Measurements from ENCODE around the gene NPDC1. TPM values are rescaled to one million over a fixed set of nuclear protein-coding genes. Genes with fewer than 3 reads are reported as not detected.
A peak's percentile ranks its signal among the peaks of the same experiment; 100 is the strongest.

The NPDC1 gene
- total and polyA plus RNA-seq, 7 donors = 21.4 to 118 (median 60.7) TPM

DNA sequence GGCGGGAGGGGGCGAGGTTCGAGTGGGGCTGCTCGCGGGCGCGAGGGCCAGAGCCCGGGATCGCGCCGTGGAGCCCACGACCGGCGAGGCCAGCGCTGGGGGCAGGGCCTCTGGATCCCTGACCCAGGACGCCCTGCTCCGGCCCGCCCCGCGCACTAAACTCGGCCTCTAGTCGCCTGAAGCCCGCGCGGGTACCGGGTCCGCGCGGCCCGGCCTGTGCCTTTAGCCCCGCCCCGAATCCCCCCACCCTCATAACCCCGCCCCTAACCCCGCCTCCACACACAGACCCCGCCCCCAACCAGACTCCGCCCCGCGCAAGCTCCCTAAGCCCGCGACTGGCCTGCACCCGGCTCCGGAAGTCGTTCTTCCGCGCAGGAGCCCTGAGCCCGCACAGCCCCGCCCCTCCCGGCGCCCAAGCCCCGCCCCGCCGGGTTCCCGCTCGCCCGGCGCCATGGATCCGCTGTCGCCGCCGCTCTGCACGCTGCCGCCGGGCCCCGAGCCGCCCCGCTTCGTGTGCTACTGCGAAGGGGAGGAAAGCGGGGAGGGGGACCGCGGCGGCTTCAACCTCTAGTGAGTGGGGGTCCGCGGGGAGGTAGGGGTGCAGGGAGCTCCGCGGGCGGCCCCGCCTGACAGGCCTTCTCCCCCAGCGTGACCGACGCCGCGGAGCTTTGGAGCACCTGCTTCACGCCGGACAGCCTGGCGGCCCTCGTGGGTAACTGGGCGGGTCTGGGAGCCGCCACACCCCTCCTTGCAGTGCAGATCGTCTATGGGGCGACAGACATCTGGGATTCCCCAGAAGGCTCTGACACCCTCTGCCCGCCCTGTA lies 53.8 kb downstream of the NPDC1 start, which contains the start of gene PAXX:
TSS of gene PAXX (plus strand) at position 430 of the 826 bp plus-strand sequence. CDS start at position 452, 22 bp downstream.
- peak within 1 kb of the TSS; percentile 84 to 90 (median 88) for H3K27ac ChIP-seq
- TF ChIP-seq POLR2AphosphoS5 (IDR thresholded peaks at IDR 0.05) (peak in 1 of 4 donors; percentile 56), POLR2A (IDR thresholded peaks at IDR 0.05) (no peak)
- peaks cover 23 to 44% (median 38%) of the 10 kb centered on the region in 3 donors for H3K27me3 ChIP-seq
- DNase-seq = peak; percentile 96
- intact Hi-C loops (cut with DNase I) = no loop called here
- peaks cover 0 to 42% (median 35%) of the 10 kb centered on the region in 4 donors for H3K4me1 ChIP-seq
- H3K9me3 ChIP-seq = peaks cover 0 to 4% (median 0%) of the 10 kb centered on the region in 4 donors
- H3K36me3 ChIP-seq = peaks cover 0 to 5% (median 3%) of the 10 kb centered on the region in 4 donors
- 1% methylated on average over 92 of the region's 92 CpGs for whole genome bisulfite sequencing, 2 donors
- peak within 1 kb of the TSS; percentile 74 to 82 (median 77) for H3K4me3 ChIP-seq

DNA sequence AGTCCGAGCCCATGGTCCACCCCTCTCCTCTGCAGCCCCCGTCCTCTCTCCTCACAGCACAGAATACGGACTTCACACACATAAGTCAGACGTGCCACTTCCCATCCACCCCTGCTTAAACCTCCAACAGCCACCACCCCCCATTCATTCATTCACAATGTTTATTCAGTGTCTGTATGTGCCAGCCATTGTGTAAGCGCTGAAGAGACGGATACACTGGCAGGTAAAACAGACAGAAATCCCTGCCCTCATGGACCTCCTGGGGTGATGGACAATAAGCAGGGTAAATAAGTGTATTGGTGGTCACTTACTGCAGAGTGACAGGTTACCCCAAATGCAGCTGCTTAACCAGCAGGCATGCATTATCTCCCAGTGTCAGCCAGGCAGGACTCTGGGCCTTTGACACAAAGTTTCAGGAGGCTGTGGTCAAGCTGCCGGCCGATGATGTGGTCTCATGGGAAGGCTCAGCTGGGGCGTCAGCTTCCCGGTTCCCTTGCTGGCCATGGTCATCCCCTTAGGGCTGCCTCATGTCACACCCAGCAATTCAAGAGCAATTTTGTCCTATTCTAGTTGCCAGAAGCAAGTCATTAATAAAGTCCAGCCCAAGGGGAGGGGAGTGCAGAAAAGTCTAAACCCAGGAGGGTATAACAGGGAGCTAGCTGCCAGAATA lies 55.6 kb downstream of the NPDC1 start:
- Histone ChIP-seq H3K9me3 (peaks cover 0 to 4% (median 0%) of the 10 kb centered on the region in 4 donors), H3K27ac (no peak overlapping the region), H3K36me3 (peaks cover 0 to 5% (median 3%) of the 10 kb centered on the region in 4 donors), H3K27me3 (peaks cover 21 to 41% (median 31%) of the 10 kb centered on the region in 3 donors), H3K4me3 (no peak overlapping the region), H3K4me1 (peaks cover 0 to 36% (median 23%) of the 10 kb centered on the region in 4 donors)
- TF ChIP-seq, protein P1, sequence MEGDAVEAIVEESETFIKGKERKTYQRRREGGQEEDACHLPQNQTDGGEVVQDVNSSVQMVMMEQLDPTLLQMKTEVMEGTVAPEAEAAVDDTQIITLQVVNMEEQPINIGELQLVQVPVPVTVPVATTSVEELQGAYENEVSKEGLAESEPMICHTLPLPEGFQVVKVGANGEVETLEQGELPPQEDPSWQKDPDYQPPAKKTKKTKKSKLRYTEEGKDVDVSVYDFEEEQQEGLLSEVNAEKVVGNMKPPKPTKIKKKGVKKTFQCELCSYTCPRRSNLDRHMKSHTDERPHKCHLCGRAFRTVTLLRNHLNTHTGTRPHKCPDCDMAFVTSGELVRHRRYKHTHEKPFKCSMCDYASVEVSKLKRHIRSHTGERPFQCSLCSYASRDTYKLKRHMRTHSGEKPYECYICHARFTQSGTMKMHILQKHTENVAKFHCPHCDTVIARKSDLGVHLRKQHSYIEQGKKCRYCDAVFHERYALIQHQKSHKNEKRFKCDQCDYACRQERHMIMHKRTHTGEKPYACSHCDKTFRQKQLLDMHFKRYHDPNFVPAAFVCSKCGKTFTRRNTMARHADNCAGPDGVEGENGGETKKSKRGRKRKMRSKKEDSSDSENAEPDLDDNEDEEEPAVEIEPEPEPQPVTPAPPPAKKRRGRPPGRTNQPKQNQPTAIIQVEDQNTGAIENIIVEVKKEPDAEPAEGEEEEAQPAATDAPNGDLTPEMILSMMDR (IDR thresholded peaks at IDR 0.05) = no peak
- TF ChIP-seq EP300 (IDR thresholded peaks at IDR 0.05) (no peak), POLR2A (IDR thresholded peaks at IDR 0.05) (no peak), POLR2AphosphoS5 (IDR thresholded peaks at IDR 0.05) (no peak)
- no peak for DNase-seq
- WGBS, 2 donors = 72 to 86% methylated on average over 10 of the region's 10 CpGs
- intact Hi-C loops (cut with DNase I) = no loop called here

Small RNA genes lying within 50 kb of the gene (small RNA-seq; reads per million reads assigned to genes)
- gene RF00153 = 0 reads per million in 3 donors

Other genes with a start within 250 kb of the NPDC1 start
Only the 30 nearest of the 37 such genes appear.
- gene MAMDC4, start 193.8 kb downstream of the NPDC1 start, total RNA-seq = 1 to 10 TPM in 2 of 4 donors, under 1 TPM in 2; 0.71 to 2.8 (median 1.8) TPM
- gene MAMDC4, start 193.8 kb downstream of the NPDC1 start, polyA plus RNA-seq = 10 to 100 TPM in 1 of 3 donors, 1 to 10 TPM in 2; 1.6 to 25.3 (median 2.4) TPM
- gene EDF1, start 179.9 kb downstream of the NPDC1 start, total RNA-seq = 100 to 1,000 TPM; 261 to 303 (median 281) TPM
- 100 to 1,000 TPM; 541 to 755 (median 730) TPM for gene EDF1, start 179.9 kb downstream of the NPDC1 start, polyA plus RNA-seq
- 1 to 10 TPM; 1.8 to 5.5 (median 3.9) TPM for gene TRAF2, start 159.7 kb downstream of the NPDC1 start, total RNA-seq
- gene TRAF2, start 159.7 kb downstream of the NPDC1 start, polyA plus RNA-seq = 10 to 100 TPM; 13.2 to 21.9 (median 13.9) TPM
- gene FBXW5, start 101.4 kb downstream of the NPDC1 start, total RNA-seq = 100 to 1,000 TPM; 153 to 202 (median 171) TPM
- 100 to 1,000 TPM; 147 to 182 (median 165) TPM for gene FBXW5, start 101.4 kb downstream of the NPDC1 start, polyA plus RNA-seq
- not detected for gene C8G, start 100.9 kb downstream of the NPDC1 start, total RNA-seq
- 10 to 100 TPM in 1 of 3 donors, 1 to 10 TPM in 2; 4.2 to 11.1 (median 5.4) TPM for gene C8G, start 100.9 kb downstream of the NPDC1 start, polyA plus RNA-seq
- 1 to 10 TPM in 1 of 4 donors, not detected in 3; 1.2 TPM for gene LCN12, start 93.9 kb downstream of the NPDC1 start, total RNA-seq
- gene LCN12, start 93.9 kb downstream of the NPDC1 start, polyA plus RNA-seq = 1 to 10 TPM in 1 of 3 donors, not detected in 2; 3.0 TPM
- gene PTGDS, start 68.7 kb downstream of the NPDC1 start, total RNA-seq = 10 to 100 TPM; 11.8 to 36.6 (median 32.4) TPM
- 100 to 1,000 TPM in 1 of 3 donors, 10 to 100 TPM in 1, 1 to 10 TPM in 1; 8.3 to 218 (median 24.0) TPM for gene PTGDS, start 68.7 kb downstream of the NPDC1 start, polyA plus RNA-seq
- gene LCNL1, start 63.2 kb downstream of the NPDC1 start, total RNA-seq = 1 to 10 TPM in 1 of 4 donors, under 1 TPM in 3; 0.14 to 1.1 (median 0.43) TPM
- under 1 TPM in 1 of 3 donors, not detected in 2; 0.50 TPM for gene LCNL1, start 63.2 kb downstream of the NPDC1 start, polyA plus RNA-seq
- 10 to 100 TPM; 28.0 to 38.0 (median 36.2) TPM for gene PAXX, start 53.8 kb downstream of the NPDC1 start, total RNA-seq
- 10 to 100 TPM; 28.4 to 80.9 (median 40.8) TPM for gene PAXX, start 53.8 kb downstream of the NPDC1 start, polyA plus RNA-seq
- 1 to 10 TPM in 1 of 4 donors, not detected in 3; 1.4 TPM for gene CLIC3, start 49.6 kb downstream of the NPDC1 start, total RNA-seq
- 1 to 10 TPM in 1 of 3 donors, not detected in 2; 4.7 TPM for gene CLIC3, start 49.6 kb downstream of the NPDC1 start, polyA plus RNA-seq
- 10 to 100 TPM in 3 of 4 donors, 1 to 10 TPM in 1; 9.2 to 19.7 (median 13.2) TPM for gene ABCA2, start 17.9 kb downstream of the NPDC1 start, total RNA-seq
- 10 to 100 TPM in 1 of 3 donors, 1 to 10 TPM in 2; 6.0 to 28.6 (median 9.0) TPM for gene ABCA2, start 17.9 kb downstream of the NPDC1 start, polyA plus RNA-seq
- 1 to 10 TPM in 1 of 4 donors, under 1 TPM in 2, not detected in 1; 0.36 to 1.3 (median 0.41) TPM for gene FUT7, start 14.1 kb downstream of the NPDC1 start, total RNA-seq
- gene FUT7, start 14.1 kb downstream of the NPDC1 start, polyA plus RNA-seq = 1 to 10 TPM in 1 of 3 donors, not detected in 2; 1.3 TPM
- gene ENTPD2, start 7.9 kb upstream of the NPDC1 start, total RNA-seq = 1 to 10 TPM in 3 of 4 donors, not detected in 1; 1.2 to 2.2 (median 2.1) TPM
- gene ENTPD2, start 7.9 kb upstream of the NPDC1 start, polyA plus RNA-seq = 1 to 10 TPM in 2 of 3 donors, under 1 TPM in 1; 0.92 to 6.4 (median 3.0) TPM
- under 1 TPM in 1 of 4 donors, not detected in 3; 0.81 TPM for gene SAPCD2, start 24.4 kb upstream of the NPDC1 start, total RNA-seq
- gene SAPCD2, start 24.4 kb upstream of the NPDC1 start, polyA plus RNA-seq = 10 to 100 TPM in 1 of 3 donors, 1 to 10 TPM in 2; 3.6 to 16.4 (median 3.7) TPM
- 1 to 10 TPM; 2.9 to 9.1 (median 4.8) TPM for gene UAP1L1, start 31.3 kb upstream of the NPDC1 start, total RNA-seq
- 1 to 10 TPM; 4.2 to 9.6 (median 6.0) TPM for gene UAP1L1, start 31.3 kb upstream of the NPDC1 start, polyA plus RNA-seq
- gene MAN1B1, start 40.8 kb upstream of the NPDC1 start, total RNA-seq = 10 to 100 TPM; 27.8 to 34.9 (median 28.7) TPM
- 10 to 100 TPM; 12.0 to 52.0 (median 14.1) TPM for gene MAN1B1, start 40.8 kb upstream of the NPDC1 start, polyA plus RNA-seq
- 100 to 1,000 TPM in 2 of 4 donors, 10 to 100 TPM in 2; 88.5 to 140 (median 111) TPM for gene DPP7, start 68.6 kb upstream of the NPDC1 start, total RNA-seq
- 100 to 1,000 TPM in 1 of 3 donors, 10 to 100 TPM in 2; 26.6 to 158 (median 36.6) TPM for gene DPP7, start 68.6 kb upstream of the NPDC1 start, polyA plus RNA-seq
- 1 to 10 TPM in 1 of 4 donors, under 1 TPM in 3; 0.16 to 1.1 (median 0.38) TPM for gene GRIN1, start 93.0 kb upstream of the NPDC1 start, total RNA-seq
- under 1 TPM in 1 of 3 donors, not detected in 2; 0.69 TPM for gene GRIN1, start 93.0 kb upstream of the NPDC1 start, polyA plus RNA-seq
- under 1 TPM in 1 of 4 donors, not detected in 3; 0.68 TPM for gene LRRC26, start 123.9 kb upstream of the NPDC1 start, total RNA-seq
- gene LRRC26, start 123.9 kb upstream of the NPDC1 start, polyA plus RNA-seq = 1 to 10 TPM; 1.2 to 6.3 (median 1.4) TPM
- gene TMEM210, start 125.9 kb upstream of the NPDC1 start, total RNA-seq = not detected
- gene TMEM210, start 125.9 kb upstream of the NPDC1 start, polyA plus RNA-seq = under 1 TPM in 1 of 3 donors, not detected in 2; 0.12 TPM
- 10 to 100 TPM; 21.0 to 27.4 (median 24.6) TPM for gene ANAPC2, start 142.4 kb upstream of the NPDC1 start, total RNA-seq
- gene ANAPC2, start 142.4 kb upstream of the NPDC1 start, polyA plus RNA-seq = 10 to 100 TPM; 12.5 to 49.3 (median 13.2) TPM
- 100 to 1,000 TPM in 1 of 4 donors, 10 to 100 TPM in 3; 39.6 to 122 (median 76.3) TPM for gene SSNA1, start 142.5 kb upstream of the NPDC1 start, total RNA-seq
- 100 to 1,000 TPM in 2 of 3 donors, 10 to 100 TPM in 1; 93.2 to 112 (median 105) TPM for gene SSNA1, start 142.5 kb upstream of the NPDC1 start, polyA plus RNA-seq
- 1 to 10 TPM; 3.0 to 4.6 (median 3.8) TPM for gene TPRN, start 154.6 kb upstream of the NPDC1 start, total RNA-seq
- gene TPRN, start 154.6 kb upstream of the NPDC1 start, polyA plus RNA-seq = 10 to 100 TPM; 64.9 to 80.5 (median 78.1) TPM
- 10 to 100 TPM; 24.8 to 33.4 (median 29.1) TPM for gene TMEM203, start 159.5 kb upstream of the NPDC1 start, total RNA-seq
- 10 to 100 TPM; 27.5 to 42.0 (median 38.4) TPM for gene TMEM203, start 159.5 kb upstream of the NPDC1 start, polyA plus RNA-seq
- 10 to 100 TPM in 1 of 4 donors, 1 to 10 TPM in 3; 3.8 to 12.7 (median 5.1) TPM for gene NDOR1, start 159.5 kb upstream of the NPDC1 start, total RNA-seq
- gene NDOR1, start 159.5 kb upstream of the NPDC1 start, polyA plus RNA-seq = 10 to 100 TPM in 1 of 3 donors, 1 to 10 TPM in 2; 5.4 to 20.2 (median 6.0) TPM
- 1 to 10 TPM in 2 of 4 donors, under 1 TPM in 1, not detected in 1; 0.54 to 1.9 (median 1.1) TPM for gene RNF208, start 176.1 kb upstream of the NPDC1 start, total RNA-seq
- gene RNF208, start 176.1 kb upstream of the NPDC1 start, polyA plus RNA-seq = 1 to 10 TPM; 4.8 to 8.8 (median 5.5) TPM
- under 1 TPM in 1 of 4 donors, not detected in 3; 0.33 TPM for gene CYSRT1, start 179.0 kb upstream of the NPDC1 start, total RNA-seq
- gene CYSRT1, start 179.0 kb upstream of the NPDC1 start, polyA plus RNA-seq = 1 to 10 TPM in 1 of 3 donors, under 1 TPM in 1, not detected in 1; 0.54 to 1.2 TPM
- gene RNF224, start 181.3 kb upstream of the NPDC1 start, total RNA-seq = not detected
- under 1 TPM in 1 of 3 donors, not detected in 2; 0.04 TPM for gene RNF224, start 181.3 kb upstream of the NPDC1 start, polyA plus RNA-seq
- gene SLC34A3, start 184.7 kb upstream of the NPDC1 start, total RNA-seq = not detected
- not detected for gene SLC34A3, start 184.7 kb upstream of the NPDC1 start, polyA plus RNA-seq
- 100 to 1,000 TPM; 141 to 196 (median 164) TPM for gene TUBB4B, start 195.1 kb upstream of the NPDC1 start, total RNA-seq
- 100 to 1,000 TPM; 292 to 505 (median 444) TPM for gene TUBB4B, start 195.1 kb upstream of the NPDC1 start, polyA plus RNA-seq

Measured in sigmoid colon (tissue), 7 donors.